Endothelial cell of umbilical vein (primary cell): ENCODE results near the gene SAA2. TPM values are rescaled to one million over a fixed set of nuclear protein-coding genes. Genes with fewer than 3 reads are reported as not detected.

Experiments
- BruUV-seq: library from RNA; stranded (reverse); fragments of 400-500 nt; replicated peaks from 2 replicates; lab custom pipeline; 2021; lab: Mats Ljungman, UMichigan
- CTCF ChIA-PET: fragments of 300-600, 350-600 bp; sonication (Branson Sonifier 250); formaldehyde crosslinking; loops from one replicate; lab custom pipeline; 2021; ENCODE audit warnings: antibody characterized with exemption, inconsistent platforms; lab: Charles Lee
- POLR2A ChIA-PET: fragments of 300-600, 350-600 bp; sonication (Branson Sonifier 250); formaldehyde crosslinking; loops from one replicate; lab custom pipeline; 2021; ENCODE audit warnings: antibody characterized with exemption, inconsistent platforms; lab: Charles Lee
- DNase-seq: peaks from one replicate; pipeline ENCODE4 v3.0.0-alpha.2; 2011; ENCODE audit warnings: low read depth, low spot score
- FAIRE-seq: peaks from 2 replicates; lab custom pipeline; 2011; peaks lifted over from hg19 to GRCh38; lab: Jason Lieb, UNC
- H2AFZ ChIP-seq: 2 replicates; pipeline ENCODE4 v1.6.0; 2012; ENCODE audit warnings: low read depth, low read length, control low read depth, inconsistent platforms
- H3K27ac ChIP-seq: 2 replicates; pipeline ENCODE4 v1.5.1; 2011; ENCODE audit warnings: low read depth, mild to moderate bottlenecking, control low read depth, low read length, moderate library complexity; ENCODE audit not compliant: insufficient read depth
- H3K27me3 ChIP-seq, 2 experiments: 2 replicates each; pipeline versions ENCODE4 v1.6.0 to v1.6.1; 2011; ENCODE audit warnings: low read length in 2 of 2, mixed read lengths in 1 of 2; ENCODE audit not compliant: control insufficient read depth in 2 of 2, insufficient read depth in 2 of 2
- H3K36me3 ChIP-seq, 2 experiments: 2 replicates in 1 of 2; 3 replicates in 1 of 2; pipeline ENCODE4 v1.5.1; 2011; ENCODE audit warnings: low read length in 2 of 2, mild to moderate bottlenecking in 1 of 2, moderate library complexity in 1 of 2; ENCODE audit not compliant: control insufficient read depth in 2 of 2, insufficient read depth in 2 of 2; ENCODE audit errors: extremely low read depth in 1 of 2
- H3K4me1 ChIP-seq: 3 replicates; pipeline ENCODE4 v1.5.1; 2011; ENCODE audit warnings: mild to moderate bottlenecking, low read length; ENCODE audit not compliant: control insufficient read depth, insufficient read depth; ENCODE audit errors: extremely low read depth
- H3K4me2 ChIP-seq: 2 replicates; pipeline ENCODE4 v1.6.1; 2011; ENCODE audit warnings: low read length, control low read depth, mixed read lengths; ENCODE audit not compliant: insufficient read depth
- H3K4me3 ChIP-seq, 3 experiments: fragments of 200-600 bp in 1 of 3; sonication (generic), shearing (Covaris generic) in 1 of 3; replicated peaks in 1 of 3; 2 replicates each; pipeline ENCODE4 v1.5.1; 2011 to 2016; ENCODE audit warnings: control low read depth in 3 of 3, low read length in 3 of 3, mild to moderate bottlenecking in 2 of 3, inconsistent platforms in 1 of 3, low read depth in 1 of 3, moderate library complexity in 1 of 3; ENCODE audit not compliant: insufficient read depth in 1 of 3
- H3K79me2 ChIP-seq: 2 replicates; pipeline ENCODE4 v1.6.0; 2012; ENCODE audit warnings: low read length, inconsistent platforms; ENCODE audit not compliant: control insufficient read depth, insufficient read depth
- H3K9ac ChIP-seq: replicated peaks from 2 replicates; pipeline ENCODE3; 2011; ENCODE audit warnings: low read length, control low read depth; ENCODE audit not compliant: insufficient read depth; ENCODE audit errors: extremely low read depth
- H3K9me1 ChIP-seq: replicated peaks from 3 replicates; pipeline ENCODE4 v1.6.0; 2011; ENCODE audit warnings: mild to moderate bottlenecking, low read length; ENCODE audit not compliant: control insufficient read depth, insufficient read depth; ENCODE audit errors: extremely low read depth
- H3K9me3 ChIP-seq: replicated peaks from 2 replicates; pipeline ENCODE4 v1.5.1; 2012; ENCODE audit warnings: low read length, inconsistent platforms; ENCODE audit not compliant: control insufficient read depth, insufficient read depth
- H4K20me1 ChIP-seq: replicated peaks from 2 replicates; pipeline ENCODE3; 2011; ENCODE audit warnings: mild to moderate bottlenecking, low read length; ENCODE audit not compliant: control insufficient read depth, insufficient read depth; ENCODE audit errors: extremely low read depth
- CTCF ChIP-seq, 2 donors: IDR thresholded peaks; 1 replicate in 1 of 2; 2 replicates in 1 of 2; pipeline ENCODE4 v1.5.1; 2011; ENCODE audit warnings: low read length in 2 of 2, mild to moderate bottlenecking in 2 of 2, moderate library complexity in 2 of 2, control low read depth in 1 of 2, inconsistent platforms in 1 of 2, low read depth in 1 of 2; ENCODE audit not compliant: insufficient read depth in 1 of 2; ENCODE audit errors: extremely low read depth in 1 of 2
- EZH2 ChIP-seq: IDR thresholded peaks from 2 replicates; pipeline ENCODE4 v1.6.1; 2012; ENCODE audit warnings: borderline replicate concordance, low read depth, mild to moderate bottlenecking, moderate library complexity, low read length, inconsistent platforms; ENCODE audit not compliant: severe bottlenecking
- FOS ChIP-seq: IDR thresholded peaks from 2 replicates; pipeline ENCODE4 v1.6.1; 2011; ENCODE audit warnings: mild to moderate bottlenecking, low read length, moderate library complexity, borderline replicate concordance; ENCODE audit not compliant: insufficient read depth
- GATA2 ChIP-seq: IDR thresholded peaks from 2 replicates; pipeline ENCODE4 v1.7.0; 2011; ENCODE audit warnings: low read depth, mild to moderate bottlenecking, moderate library complexity, mixed read lengths, low read length; ENCODE audit not compliant: insufficient read length, insufficient read depth
- JUN ChIP-seq: IDR thresholded peaks from 2 replicates; pipeline ENCODE4 v1.6.1; 2011; ENCODE audit warnings: borderline replicate concordance, low read depth; ENCODE audit not compliant: insufficient read length, insufficient read depth
- MAX ChIP-seq: IDR thresholded peaks from 2 replicates; pipeline ENCODE4 v1.6.1; 2011; ENCODE audit not compliant: insufficient read depth, insufficient read length
- MYC ChIP-seq: IDR thresholded peaks from one replicate; pipeline ENCODE4 v1.6.1; 2011; ENCODE audit warnings: mild to moderate bottlenecking, low read depth, low read length
- POLR2A ChIP-seq: IDR thresholded peaks from 2 replicates; pipeline ENCODE4 v1.6.1; 2012; ENCODE audit warnings: low read depth, mild to moderate bottlenecking, control low read depth, low read length
- POLR2AphosphoS5 ChIP-seq: IDR thresholded peaks from 2 replicates; pipeline ENCODE4 v1.6.1; 2012; ENCODE audit warnings: low read depth, mild to moderate bottlenecking, control low read depth, low read length, moderate library complexity; ENCODE audit not compliant: insufficient read depth
- dilution Hi-C: fragments of 300-500 bp; cut with MboI; formaldehyde crosslinking; loops from one replicate; pipeline ENCODE4 v1.15.0; 2019; ENCODE audit warnings: low sequenced_read_pairs; ENCODE audit not compliant: extremely low pct_ligation_motif_present
- intact Hi-C: fragments of 100-400 bp; cut with micrococcal nuclease; formaldehyde crosslinking; loops from one replicate; pipeline ENCODE4 v1.10.0; 2022
- polyA plus RNA-seq, 4 experiments: library from polyadenylated mRNA; depleted of rRNA in 3 of 4; stranded (reverse) in 3 of 4; unstranded in 1 of 4; fragments of >200 nt; gene quantifications; 2 replicates each; pipeline versions ENCODE4 v1.2.1 to v1.2.3, GENCODE V29; 2011 to 2012; ENCODE audit warnings: missing spikeins in 1 of 4
- total RNA-seq: library from RNA; stranded (reverse); gene quantifications from 2 replicates; pipeline ENCODE4 v1.2.3, GENCODE V29; 2021

SAA2 gene
- total and polyA plus RNA-seq, 2 donors (not counting 3 experiments of a cell fraction or from before 2014, with no cell fraction given) = not detected

GRCh38 chr11:18235394-18236334 is 12.8 kb downstream of the SAA2 start:
- Histone ChIP-seq H3K27ac (no peak overlapping the region), H2AFZ (no peak overlapping the region), H3K4me3 (no peak overlapping the region), H3K79me2 (no peaks in the 10 kb centered on the region), H3K9me3 (no peaks in the 10 kb centered on the region), H3K9me1 (no peaks in the 10 kb centered on the region), H3K27me3 (peaks cover 12% of the 10 kb centered on the region in 2 experiments), H4K20me1 (no peaks in the 10 kb centered on the region), H3K36me3 (no peaks in the 10 kb centered on the region), H3K4me2 (no peak overlapping the region), H3K9ac (no peak overlapping the region), H3K4me1 (no peaks in the 10 kb centered on the region)
- DNase-seq (no peak), FAIRE-seq (no peak)
- POLR2A ChIA-PET = no interaction called here
- intact Hi-C loops (no loop called here), dilution Hi-C loops (no loop called here)
- no peak for TF ChIP-seq POLR2AphosphoS5
- TF ChIP-seq POLR2A = no peak
- no peak for TF ChIP-seq EZH2
- TF ChIP-seq CTCF (IDR thresholded peaks at IDR 0.05; ENCODE audit: extremely low read depth in 1 of 2, insufficient read depth in 1 of 2, low read depth in 1 of 2, low read length in 2 of 2) = no peak
- no peak for TF ChIP-seq MYC
- TF ChIP-seq JUN = no peak
- no peak for TF ChIP-seq FOS
- TF ChIP-seq GATA2 = no peak
- TF ChIP-seq MAX = no peak
- BruUV-seq = no TSS peak
- CTCF ChIA-PET = interaction anchor here (3.0 kb wide), 1 partner anchor 8 kb away, joined by 12 read pairs; no protein-coding TSS in a partner anchor
